ENCODE data around the gene GZMM.
A peak's percentile ranks its signal among the peaks of the same experiment; 100 is the strongest.

GZMM gene

DNA sequence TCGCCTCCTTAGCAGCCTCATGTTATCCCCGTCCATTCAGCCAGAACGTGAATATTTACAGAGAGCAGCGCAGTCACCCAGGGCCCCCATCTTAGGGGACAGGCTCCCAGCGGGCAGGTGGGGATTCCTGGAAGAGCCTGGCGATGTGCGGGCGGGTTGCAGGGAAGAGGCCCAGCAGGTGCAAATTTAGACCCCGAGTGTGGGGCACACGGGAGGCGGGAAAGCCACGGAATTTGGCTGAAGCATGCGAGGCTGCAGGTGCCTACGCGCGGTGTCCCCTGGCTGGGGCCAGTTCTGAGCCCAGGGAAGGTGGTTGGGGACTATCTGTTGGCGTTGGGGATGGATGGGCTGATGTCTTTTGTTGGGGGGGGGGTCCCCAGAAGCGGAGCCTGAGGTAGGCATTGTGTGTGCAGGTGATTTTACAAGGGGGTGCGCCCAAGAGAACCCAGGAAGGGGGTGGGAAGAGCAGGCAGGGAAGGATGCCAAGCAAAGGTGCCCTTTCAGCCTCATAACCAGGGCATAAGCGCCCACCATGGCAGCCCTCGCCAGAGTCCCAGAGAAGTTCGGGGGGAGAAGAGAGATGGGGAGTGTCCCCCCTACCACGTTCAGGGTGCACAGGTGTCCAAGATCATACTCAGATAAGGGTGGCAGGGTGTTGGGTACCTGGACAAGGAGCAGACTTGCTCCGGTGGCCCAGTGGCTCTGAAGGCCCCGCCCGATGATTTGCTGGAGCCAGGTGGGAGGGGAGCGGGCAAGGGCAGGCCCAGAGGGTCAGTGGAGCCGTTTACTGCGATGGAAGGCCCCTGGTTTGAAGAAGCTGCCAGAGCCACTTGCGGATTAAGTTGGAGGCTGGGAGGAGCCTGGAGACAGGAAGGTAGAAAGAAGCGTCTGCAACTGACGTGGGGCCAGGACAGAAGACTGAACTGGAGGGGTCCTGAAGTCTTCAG lies 35.4 kb upstream of the GZMM start:
- H2AFZ ChIP-seq (ENCODE audit: low read depth, low read length), result no peak overlapping the region
- H4K91ac ChIP-seq (ENCODE audit: low read length), result no peak overlapping the region
- 70% methylated on average over 32 of the region's 32 CpGs for WGBS

DNA sequence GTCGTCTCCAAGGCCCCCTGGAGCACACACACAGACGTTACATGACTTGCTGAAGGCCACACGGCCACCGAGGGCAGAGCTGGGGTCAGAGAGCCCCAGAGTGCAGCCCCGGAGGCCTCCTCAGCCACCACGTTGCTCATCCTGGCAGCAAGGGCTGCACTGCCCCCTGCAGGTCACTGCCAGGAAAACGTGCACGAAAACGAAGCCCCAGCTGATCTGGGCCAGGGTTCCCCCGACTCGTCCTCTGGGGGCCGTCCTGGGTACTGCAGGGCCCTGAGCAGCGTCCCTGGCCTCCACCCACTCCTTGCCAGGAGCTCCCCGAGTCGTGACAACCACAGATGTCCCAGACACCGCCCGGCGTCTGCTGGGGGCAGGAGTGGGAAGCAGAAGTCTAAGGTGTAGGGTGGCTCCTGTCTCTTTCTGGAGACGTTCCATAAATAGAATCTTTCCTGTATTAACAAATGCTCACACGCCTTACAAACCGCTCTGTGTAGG lies 33.2 kb upstream of the GZMM start:
- H2BK12ac ChIP-seq (ENCODE audit: low read length in 2 of 2), result peak overlapping the region in 1 of 2 experiments; percentile 29
- peak overlapping the region; percentile 48 for H4K91ac ChIP-seq (ENCODE audit: low read length)
- peaks cover 14 to 36% of the 10 kb centered on the region in 2 experiments for H3K36me3 ChIP-seq (ENCODE audit: control insufficient read depth in 1 of 2, insufficient read depth in 2 of 2, low read depth in 1 of 2, low read length in 2 of 2)
- no peak overlapping the region for H3K14ac ChIP-seq (ENCODE audit: low read length in 2 of 2)
- peak overlapping the region in 1 of 2 experiments; percentile 71 for H3K4ac ChIP-seq (ENCODE audit: low read depth in 1 of 2, low read length in 2 of 2)
- WGBS, result 9% methylated on average over 21 of the region's 21 CpGs
- H4K8ac ChIP-seq (ENCODE audit: low read length), result peak overlapping the region; percentile 68
- peak overlapping the region; percentile 75 for H2BK15ac ChIP-seq (ENCODE audit: low read depth, poor library complexity, severe bottlenecking)
- H2BK120ac ChIP-seq (ENCODE audit: low read depth, low read length), result no peak overlapping the region
- H3K4me2 ChIP-seq (ENCODE audit: low read length, poor library complexity, severe bottlenecking), result peak overlapping the region; percentile 60
- H3K4me1 ChIP-seq (ENCODE audit: control insufficient read depth, insufficient read depth, low read depth, low read length), result peaks cover 34% of the 10 kb centered on the region
- H3K23ac ChIP-seq (ENCODE audit: low read length in 2 of 2), result no peak overlapping the region
- H3K27me3 ChIP-seq (ENCODE audit: control insufficient read depth in 1 of 2, insufficient read depth in 1 of 2, low read length in 2 of 2), result no peaks in the 10 kb centered on the region
- H3K9ac ChIP-seq (ENCODE audit: low read length), result peak overlapping the region; percentile 35
- no peak overlapping the region for H2AFZ ChIP-seq (ENCODE audit: low read depth, low read length)
- H3K27ac ChIP-seq (ENCODE audit: low read length, poor library complexity, severe bottlenecking), result peak overlapping the region; percentile 75
- H3K4me3 ChIP-seq (ENCODE audit: insufficient read depth in 1 of 2, low read depth in 1 of 2, low read length in 2 of 2), result no peak overlapping the region
- peaks cover 29% of the 10 kb centered on the region for H3K79me1 ChIP-seq (replicated peaks; ENCODE audit: low read length, poor library complexity, severe bottlenecking)
- peak overlapping the region; percentile 52 to 65 for H3K18ac ChIP-seq (ENCODE audit: low read depth in 1 of 2, low read length in 2 of 2)
- peak overlapping the region; percentile 12 for H2AK5ac ChIP-seq (ENCODE audit: low read length, severe bottlenecking)
- H3K9me3 ChIP-seq (ENCODE audit: control insufficient read depth, low read length), result no peaks in the 10 kb centered on the region
- peak overlapping the region; percentile 49 for H2BK5ac ChIP-seq (ENCODE audit: low read depth, low read length, poor library complexity, severe bottlenecking)
- DNase-seq, result peak; percentile 93

More for the DNA sequence above, 35.4 kb upstream of the GZMM start:
- H3K4me3 ChIP-seq (ENCODE audit: insufficient read depth in 1 of 2, low read depth in 1 of 2, low read length in 2 of 2), result peak overlapping the region; percentile 86 to 96
- no peak for DNase-seq
- H3K9ac ChIP-seq (ENCODE audit: low read length), result peak overlapping the region; percentile 98
- H4K8ac ChIP-seq (ENCODE audit: low read length), result peak overlapping the region; percentile 53
- H3K27me3 ChIP-seq (ENCODE audit: control insufficient read depth in 1 of 2, insufficient read depth in 1 of 2, low read length in 2 of 2), result no peaks in the 10 kb centered on the region
- peak overlapping the region; percentile 93 for H3K4me2 ChIP-seq (ENCODE audit: low read length, poor library complexity, severe bottlenecking)
- H2BK12ac ChIP-seq (ENCODE audit: low read length in 2 of 2), result no peak overlapping the region
- H3K23ac ChIP-seq (ENCODE audit: low read length in 2 of 2), result no peak overlapping the region
- peaks cover 26% of the 10 kb centered on the region for H3K79me1 ChIP-seq (replicated peaks; ENCODE audit: low read length, poor library complexity, severe bottlenecking)
- no peak overlapping the region for H3K18ac ChIP-seq (ENCODE audit: low read depth in 1 of 2, low read length in 2 of 2)
- no peaks in the 10 kb centered on the region for H3K9me3 ChIP-seq (ENCODE audit: control insufficient read depth, low read length)
- no peak overlapping the region for H2BK120ac ChIP-seq (ENCODE audit: low read depth, low read length)
- peaks cover 5 to 23% of the 10 kb centered on the region in 2 experiments for H3K36me3 ChIP-seq (ENCODE audit: control insufficient read depth in 1 of 2, insufficient read depth in 2 of 2, low read depth in 1 of 2, low read length in 2 of 2)
- H3K14ac ChIP-seq (ENCODE audit: low read length in 2 of 2), result peak overlapping the region in 1 of 2 experiments; percentile 49
- H3K4me1 ChIP-seq (ENCODE audit: control insufficient read depth, insufficient read depth, low read depth, low read length), result peaks cover 34% of the 10 kb centered on the region
- peak overlapping the region in 1 of 2 experiments; percentile 3 for H3K4ac ChIP-seq (ENCODE audit: low read depth in 1 of 2, low read length in 2 of 2)
- H3K27ac ChIP-seq (ENCODE audit: low read length, poor library complexity, severe bottlenecking), result no peak overlapping the region
- peak overlapping the region; percentile 9 for H2AK5ac ChIP-seq (ENCODE audit: low read length, severe bottlenecking)
- no peak overlapping the region for H2BK15ac ChIP-seq (ENCODE audit: low read depth, poor library complexity, severe bottlenecking)
- no peak overlapping the region for H2BK5ac ChIP-seq (ENCODE audit: low read depth, low read length, poor library complexity, severe bottlenecking)

DNA sequence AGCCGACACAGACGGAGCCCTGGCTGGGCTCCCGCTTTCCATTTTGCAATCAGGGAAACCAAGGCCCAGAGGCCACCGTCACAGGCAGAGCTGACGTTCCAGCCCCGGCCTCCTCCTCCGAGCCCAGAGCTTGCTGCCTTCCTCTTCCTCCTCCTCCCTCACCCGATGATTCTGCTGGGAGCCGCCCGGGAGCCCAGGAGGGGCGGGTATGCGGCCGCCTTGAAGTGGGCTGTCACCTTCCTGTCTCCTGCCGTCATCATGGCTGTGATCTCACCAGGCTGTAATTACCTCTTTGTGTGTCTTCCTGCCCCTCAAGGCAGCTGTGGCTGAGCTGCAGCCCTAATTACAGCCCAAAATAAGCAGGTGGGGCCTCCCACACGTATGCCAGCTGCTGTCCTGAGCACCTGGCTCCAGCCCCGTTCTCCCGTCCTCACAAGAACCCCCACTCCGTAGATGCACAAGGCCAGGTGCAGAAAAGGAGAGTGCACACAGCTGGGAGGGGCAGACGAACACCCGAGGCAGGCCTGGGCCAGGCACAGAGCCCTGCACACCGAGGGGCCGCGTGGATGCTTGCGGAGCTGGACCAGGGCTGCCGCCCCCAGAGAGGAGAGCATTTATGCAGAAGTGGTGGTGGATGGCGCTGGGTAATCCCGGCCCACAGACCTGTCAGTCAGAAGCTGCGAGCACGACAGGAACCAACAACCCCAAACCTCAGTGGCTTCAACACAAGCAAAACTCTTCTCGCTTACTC lies 32.6 kb upstream of the GZMM start:
- H2AK5ac ChIP-seq (ENCODE audit: low read length, severe bottlenecking), result no peak overlapping the region
- no peak overlapping the region for H3K23ac ChIP-seq (ENCODE audit: low read length in 2 of 2)
- peak overlapping the region; percentile 12 for H2BK120ac ChIP-seq (ENCODE audit: low read depth, low read length)
- H4K8ac ChIP-seq (ENCODE audit: low read length), result peak overlapping the region; percentile 68
- H3K4me2 ChIP-seq (ENCODE audit: low read length, poor library complexity, severe bottlenecking), result peak overlapping the region; percentile 60
- H2BK15ac ChIP-seq (ENCODE audit: low read depth, poor library complexity, severe bottlenecking), result no peak overlapping the region
- peak overlapping the region; percentile 75 for H3K27ac ChIP-seq (ENCODE audit: low read length, poor library complexity, severe bottlenecking)
- H3K9me3 ChIP-seq (ENCODE audit: control insufficient read depth, low read length), result no peaks in the 10 kb centered on the region
- H3K4me3 ChIP-seq (ENCODE audit: insufficient read depth in 1 of 2, low read depth in 1 of 2, low read length in 2 of 2), result no peak overlapping the region
- no peak overlapping the region for H2AFZ ChIP-seq (ENCODE audit: low read depth, low read length)
- WGBS, result 35% methylated on average over 27 of the region's 30 CpGs
- peak overlapping the region; percentile 49 for H2BK5ac ChIP-seq (ENCODE audit: low read depth, low read length, poor library complexity, severe bottlenecking)
- no peaks in the 10 kb centered on the region for H3K27me3 ChIP-seq (ENCODE audit: control insufficient read depth in 1 of 2, insufficient read depth in 1 of 2, low read length in 2 of 2)
- H3K4me1 ChIP-seq (ENCODE audit: control insufficient read depth, insufficient read depth, low read depth, low read length), result peaks cover 33% of the 10 kb centered on the region
- peak overlapping the region; percentile 81 for H4K91ac ChIP-seq (ENCODE audit: low read length)
- H2BK12ac ChIP-seq (ENCODE audit: low read length in 2 of 2), result peak overlapping the region; percentile 4 to 6
- peaks cover 29% of the 10 kb centered on the region for H3K79me1 ChIP-seq (replicated peaks; ENCODE audit: low read length, poor library complexity, severe bottlenecking)
- no peak for DNase-seq
- H3K14ac ChIP-seq (ENCODE audit: low read length in 2 of 2), result peak overlapping the region in 1 of 2 experiments; percentile 19
- peaks cover 14 to 36% of the 10 kb centered on the region in 2 experiments for H3K36me3 ChIP-seq (ENCODE audit: control insufficient read depth in 1 of 2, insufficient read depth in 2 of 2, low read depth in 1 of 2, low read length in 2 of 2)
- peak overlapping the region; percentile 35 for H3K9ac ChIP-seq (ENCODE audit: low read length)
- H3K4ac ChIP-seq (ENCODE audit: low read depth in 1 of 2, low read length in 2 of 2), result peak overlapping the region in 1 of 2 experiments; percentile 8
- H3K18ac ChIP-seq (ENCODE audit: low read depth in 1 of 2, low read length in 2 of 2), result peak overlapping the region; percentile 65 to 70
